Activated naive CD8-positive, alpha-beta T cell treated with anti-CD3 and anti-CD28 coated beads, Interleukin-2, amount 10 ng/mL, durations not matched to agents 7 days and 5 days (primary cell): ENCODE results near the gene CNPY2. TPM values are rescaled to one million over a fixed set of nuclear protein-coding genes. Genes with fewer than 3 reads are reported as not detected.
"Not testable (repeated sequence)": the region's sequence is repeated elsewhere in the genome, so short reads cannot be mapped to it uniquely, and the experiment has no call there.

Experiments
- ATAC-seq: fragments of 150-1000 bp; cut with Tn5 transposase; one replicate; pipeline ENCODE4 v1.10.0; 2021; ENCODE audit warnings: low read depth, moderate library complexity
- POLR2A ChIA-PET: fragments of 350-600 bp; sonication (Branson Sonifier 250); formaldehyde crosslinking; loops from one replicate; lab custom pipeline; 2021; ENCODE audit warnings: antibody characterized with exemption; lab: Charles Lee
- DNase-seq: peaks from one replicate; pipeline ENCODE4 v3.0.0; 2021
- H3K27ac Mint-ChIP-seq: one replicate; pipeline ENCODE4 v1.8.0; 2022; ENCODE audit warnings: mild to moderate bottlenecking, mixed read lengths
- H3K27me3 Mint-ChIP-seq: one replicate; pipeline ENCODE4 v1.8.0; 2022; ENCODE audit warnings: mild to moderate bottlenecking, moderate library complexity, mixed read lengths
- H3K36me3 Mint-ChIP-seq: one replicate; pipeline ENCODE4 v1.8.0; 2021; ENCODE audit warnings: mild to moderate bottlenecking, mixed read lengths
- H3K4me1 Mint-ChIP-seq: one replicate; pipeline ENCODE4 v1.8.0; 2021; ENCODE audit warnings: mixed read lengths
- H3K4me3 Mint-ChIP-seq: one replicate; pipeline ENCODE4 v1.8.0; 2022; ENCODE audit warnings: mild to moderate bottlenecking, moderate library complexity, mixed read lengths
- H3K9me3 Mint-ChIP-seq: one replicate; pipeline ENCODE4 v1.8.0; 2021; ENCODE audit warnings: mixed read lengths
- total RNA-seq, 2 experiments: library from RNA; stranded (reverse); gene quantifications; one replicate each; pipeline ENCODE4 v1.2.3, GENCODE V29; 2021

Gene CNPY2
- total RNA-seq, 2 experiments from 2014 or later: 85.6 to 89.0 TPM

- POLR2A ChIA-PET: interaction anchor here (0.6 kb wide), 1 partner anchor 11 kb away, joined by 6 read pairs; no protein-coding TSS in a partner anchor
- Mint-ChIP-seq H3K36me3 (peaks cover 30% of the 10 kb centered on the region), H3K27ac (no peak overlapping the region), H3K27me3 (no peaks in the 10 kb centered on the region), H3K4me3 (no peak overlapping the region), H3K9me3 (no peaks in the 10 kb centered on the region), H3K4me1 (no peaks in the 10 kb centered on the region)
- DNase-seq (no peak), ATAC-seq (no peak)
Observed at GRCh38 chr12:56280849-56281248, 34.9 kb downstream of the CNPY2 start.

GRCh38 chr12:56278905-56279304, 36.9 kb downstream of the CNPY2 start:
- DNase-seq: no peak
- ATAC-seq: no peak
- Mint-ChIP-seq H3K9me3 (no peaks in the 10 kb centered on the region), H3K4me3 (no peak overlapping the region), H3K36me3 (peaks cover 37% of the 10 kb centered on the region), H3K27me3 (no peaks in the 10 kb centered on the region), H3K27ac (no peak overlapping the region), H3K4me1 (no peaks in the 10 kb centered on the region)
- POLR2A ChIA-PET: interaction anchor here (1.6 kb wide), 2 partner anchors 12 to 20 kb away, joined by 3 read pairs; partner anchors contain the start of gene COQ10A

- H3K27me3 Mint-ChIP-seq: no peaks in the 10 kb centered on the region
- no peak for ATAC-seq
- peaks cover under 1% of the 10 kb centered on the region for H3K4me1 Mint-ChIP-seq
- POLR2A ChIA-PET: no interaction called here
- H3K27ac Mint-ChIP-seq: no peak overlapping the region
- DNase-seq: no peak
- H3K36me3 Mint-ChIP-seq: peaks cover 19% of the 10 kb centered on the region
- H3K4me3 Mint-ChIP-seq: no peak overlapping the region
- H3K9me3 Mint-ChIP-seq: no peaks in the 10 kb centered on the region
Observed at GRCh38 chr12:56274299-56274698, 41.5 kb downstream of the CNPY2 start.

GRCh38 chr12:56272468-56272867, 43.3 kb downstream of the CNPY2 start:
- POLR2A ChIA-PET, ATAC-seq, DNase-seq, H3K9me3 Mint-ChIP-seq, H3K27me3 Mint-ChIP-seq, H3K27ac Mint-ChIP-seq, H3K4me1 Mint-ChIP-seq, H3K4me3 Mint-ChIP-seq: not testable (repeated sequence)
- H3K36me3 Mint-ChIP-seq: peaks cover 14% of the 10 kb centered on the region

GRCh38 chr12:56271031-56271430, 44.8 kb downstream of the CNPY2 start:
- Mint-ChIP-seq H3K27me3 (no peaks in the 10 kb centered on the region), H3K4me1 (peaks cover 13% of the 10 kb centered on the region), H3K9me3 (no peaks in the 10 kb centered on the region), H3K36me3 (peaks cover 13% of the 10 kb centered on the region), H3K4me3 (no peak overlapping the region), H3K27ac (no peak overlapping the region)
- DNase-seq (no peak), ATAC-seq (no peak)
- POLR2A ChIA-PET: interaction anchor here (0.5 kb wide), 1 partner anchor 45 kb away, joined by 3 read pairs; no protein-coding TSS in a partner anchor

- POLR2A ChIA-PET: interaction anchor here (0.8 to 1.8 kb wide), 14 partner anchors 9 to 181 kb away, joined by 3 to 16 read pairs (median 4); partner anchors contain the start of genes ANKRD52, CNPY2, CS and PA2G4
- H3K4me1 Mint-ChIP-seq: peaks cover 16% of the 10 kb centered on the region
- DNase-seq (no peak), ATAC-seq (no peak)
- no peaks in the 10 kb centered on the region for H3K27me3 Mint-ChIP-seq
- peak overlapping the region; percentile 95 for H3K4me3 Mint-ChIP-seq
- peak overlapping the region; percentile 4 for H3K27ac Mint-ChIP-seq
- no peaks in the 10 kb centered on the region for H3K9me3 Mint-ChIP-seq
- H3K36me3 Mint-ChIP-seq: peaks cover 2% of the 10 kb centered on the region
Observed at GRCh38 chr12:56267443-56268071, 48.2 kb downstream of the CNPY2 start.

GRCh38 chr12:56266693-56267442, 48.9 kb downstream of the CNPY2 start, which contains the start of gene COQ10A:
COQ10A (plus strand) TSS chr12:56266942; CDS start chr12:56267119, 177 bp downstream.
- peaks cover 2% of the 10 kb centered on the region for H3K36me3 Mint-ChIP-seq
- POLR2A ChIA-PET: interaction anchor here (0.6 to 1.8 kb wide), 19 partner anchors 9 to 182 kb away, joined by 3 to 16 read pairs (median 4); partner anchors contain the start of genes ANKRD52, CNPY2, CS and IL23A
- H3K4me3 Mint-ChIP-seq: peak within 1 kb of the TSS; percentile 95
- peak within 1 kb of the TSS; percentile 82 for H3K27ac Mint-ChIP-seq
- H3K4me1 Mint-ChIP-seq: peaks cover 16% of the 10 kb centered on the region
- H3K27me3 Mint-ChIP-seq: no peaks in the 10 kb centered on the region
- ATAC-seq (peak; percentile 92), DNase-seq (peak; percentile 91)
- H3K9me3 Mint-ChIP-seq: no peaks in the 10 kb centered on the region

- H3K9me3 Mint-ChIP-seq, ATAC-seq, H3K27me3 Mint-ChIP-seq, DNase-seq, H3K36me3 Mint-ChIP-seq: not testable (repeated sequence)
- peaks cover 16% of the 10 kb centered on the region for H3K4me1 Mint-ChIP-seq
- peak overlapping the region; percentile 95 for H3K4me3 Mint-ChIP-seq
- POLR2A ChIA-PET: interaction anchor here (0.6 to 1.8 kb wide), 14 partner anchors 8 to 183 kb away, joined by 3 to 16 read pairs (median 4); partner anchors contain the start of genes ANKRD52, CS, IL23A and RNF41
- peak overlapping the region; percentile 82 for H3K27ac Mint-ChIP-seq
Observed at GRCh38 chr12:56266068-56266692, 49.6 kb downstream of the CNPY2 start.

- H3K27ac Mint-ChIP-seq, DNase-seq, H3K27me3 Mint-ChIP-seq, H3K36me3 Mint-ChIP-seq, ATAC-seq, H3K4me3 Mint-ChIP-seq, H3K9me3 Mint-ChIP-seq, POLR2A ChIA-PET: not testable (repeated sequence)
- H3K4me1 Mint-ChIP-seq: peaks cover 19% of the 10 kb centered on the region
Observed at GRCh38 chr12:56262955-56263354, 52.8 kb downstream of the CNPY2 start.

GRCh38 chr12:56261503-56262232, 54.1 kb downstream of the CNPY2 start:
- H3K36me3 Mint-ChIP-seq: peaks cover 1% of the 10 kb centered on the region
- H3K4me1 Mint-ChIP-seq: peaks cover 19% of the 10 kb centered on the region
- no peak overlapping the region for H3K4me3 Mint-ChIP-seq
- POLR2A ChIA-PET: interaction anchor here (1.2 kb wide), 1 partner anchor 143 kb away, joined by 3 read pairs; the partner anchor contains the start of gene ZC3H10
- no peaks in the 10 kb centered on the region for H3K27me3 Mint-ChIP-seq
- no peaks in the 10 kb centered on the region for H3K9me3 Mint-ChIP-seq
- no peak for DNase-seq
- ATAC-seq: no peak
- H3K27ac Mint-ChIP-seq: no peak overlapping the region

GRCh38 chr12:56260921-56261320, 54.9 kb downstream of the CNPY2 start:
- peaks cover 4% of the 10 kb centered on the region for H3K36me3 Mint-ChIP-seq
- no peaks in the 10 kb centered on the region for H3K9me3 Mint-ChIP-seq
- H3K27ac Mint-ChIP-seq: no peak overlapping the region
- ATAC-seq: no peak
- POLR2A ChIA-PET: interaction anchor here (1.2 kb wide), 1 partner anchor 143 kb away, joined by 3 read pairs; the partner anchor contains the start of gene ZC3H10
- no peak for DNase-seq
- no peak overlapping the region for H3K4me3 Mint-ChIP-seq
- peaks cover 18% of the 10 kb centered on the region for H3K4me1 Mint-ChIP-seq
- no peaks in the 10 kb centered on the region for H3K27me3 Mint-ChIP-seq

GRCh38 chr12:56260380-56260779, 55.4 kb downstream of the CNPY2 start:
- peaks cover 4% of the 10 kb centered on the region for H3K36me3 Mint-ChIP-seq
- H3K27ac Mint-ChIP-seq: no peak overlapping the region
- POLR2A ChIA-PET: interaction anchor here (1.2 kb wide), 1 partner anchor 142 kb away, joined by 3 read pairs; the partner anchor contains the start of gene ZC3H10
- peaks cover 15% of the 10 kb centered on the region for H3K4me1 Mint-ChIP-seq
- no peaks in the 10 kb centered on the region for H3K27me3 Mint-ChIP-seq
- DNase-seq (no peak), ATAC-seq (no peak)
- H3K4me3 Mint-ChIP-seq: no peak overlapping the region
- H3K9me3 Mint-ChIP-seq: no peaks in the 10 kb centered on the region
